GM19193 (cell line): Measurements from ENCODE around the gene CCDC38.

ENCODE experiments used
- POLR2A ChIP-seq: IDR thresholded peaks from 4 replicates; pipeline ENCODE4 v1.6.1; 2011; ENCODE audit not compliant: insufficient read depth, insufficient read length; ENCODE audit errors: extremely low read depth

The CCDC38 gene

DNA sequence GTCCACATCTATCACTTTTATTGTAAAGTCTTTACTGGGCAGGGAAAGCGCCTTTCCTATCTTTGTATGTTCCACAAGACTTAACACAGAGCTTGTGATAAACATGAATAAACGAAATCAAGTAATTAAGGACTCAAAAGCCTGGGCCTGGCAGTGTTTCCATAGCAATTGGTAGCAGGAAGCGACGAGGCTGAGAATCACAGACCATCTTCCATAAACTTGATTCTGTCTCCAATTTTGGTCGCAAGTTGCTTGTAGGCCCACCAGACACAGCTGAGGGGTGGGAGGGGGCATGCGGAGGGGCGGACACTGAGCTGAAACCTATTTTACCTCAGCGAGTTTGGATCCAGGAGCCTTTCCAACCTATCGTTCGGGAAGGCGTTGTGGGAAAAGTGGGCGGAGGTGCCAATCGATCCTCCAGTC, 302 bp downstream of the CCDC38 start:
- TF ChIP-seq POLR2A = no peak

DNA sequence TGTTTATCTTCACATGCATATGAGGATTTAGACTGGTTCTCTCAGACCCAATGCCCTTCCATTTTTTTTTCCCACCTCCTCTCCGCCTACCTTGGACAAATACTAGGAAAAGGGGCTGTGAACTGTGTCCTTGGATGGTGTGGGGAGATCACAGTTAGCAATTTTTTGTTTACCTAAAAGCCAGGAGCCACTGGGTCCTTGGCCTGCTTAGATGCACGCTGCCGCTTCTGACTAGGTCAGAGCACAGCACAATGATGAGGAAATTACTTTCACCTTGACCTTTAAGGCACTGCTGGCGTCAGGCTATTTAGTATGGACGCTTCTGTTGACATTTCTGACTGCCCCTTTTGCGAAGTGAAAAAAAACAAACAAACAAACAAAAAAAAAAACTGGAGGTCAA, 1.9 kb downstream of the CCDC38 start:
- TF ChIP-seq POLR2A = no peak

DNA sequence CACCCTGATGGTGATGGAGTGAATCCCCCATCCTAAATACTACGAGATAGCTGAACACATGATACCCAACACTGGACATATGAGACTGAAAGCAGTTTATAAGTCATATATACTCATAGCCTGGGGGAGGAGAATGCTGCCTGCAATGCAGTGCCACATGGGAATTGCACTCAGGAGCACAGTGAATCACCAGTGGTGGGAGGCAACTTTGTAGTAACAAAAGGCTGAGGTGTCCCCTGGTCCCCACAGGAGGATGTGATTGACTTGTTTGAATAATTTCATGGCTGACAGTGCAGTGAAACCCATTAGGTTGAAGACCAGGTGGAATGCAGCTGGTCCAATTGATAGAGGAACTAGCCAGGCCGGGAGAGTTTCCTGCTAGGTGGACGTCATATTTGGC, 20.2 kb downstream of the CCDC38 start:
- no peak for TF ChIP-seq POLR2A

DNA sequence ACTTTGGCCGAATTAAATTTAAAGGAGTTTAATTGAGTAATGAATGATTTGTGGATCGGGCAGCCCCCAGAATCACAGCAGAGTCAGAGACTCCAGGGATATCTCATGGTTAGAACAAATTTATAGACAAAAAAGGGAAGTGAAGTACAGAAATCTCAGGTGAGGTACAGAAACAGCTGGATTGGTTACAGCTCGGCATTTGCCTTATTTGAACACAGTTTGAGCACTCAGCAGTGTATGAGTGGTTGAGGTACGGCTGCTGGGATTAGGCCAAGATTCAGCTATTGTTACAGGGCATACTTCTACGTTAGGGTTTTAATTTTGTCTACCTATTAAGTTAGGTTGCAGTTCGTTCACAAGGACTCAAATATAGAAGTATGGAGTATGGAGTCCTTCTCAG, 23.3 kb downstream of the CCDC38 start:
- no peak for TF ChIP-seq POLR2A

DNA sequence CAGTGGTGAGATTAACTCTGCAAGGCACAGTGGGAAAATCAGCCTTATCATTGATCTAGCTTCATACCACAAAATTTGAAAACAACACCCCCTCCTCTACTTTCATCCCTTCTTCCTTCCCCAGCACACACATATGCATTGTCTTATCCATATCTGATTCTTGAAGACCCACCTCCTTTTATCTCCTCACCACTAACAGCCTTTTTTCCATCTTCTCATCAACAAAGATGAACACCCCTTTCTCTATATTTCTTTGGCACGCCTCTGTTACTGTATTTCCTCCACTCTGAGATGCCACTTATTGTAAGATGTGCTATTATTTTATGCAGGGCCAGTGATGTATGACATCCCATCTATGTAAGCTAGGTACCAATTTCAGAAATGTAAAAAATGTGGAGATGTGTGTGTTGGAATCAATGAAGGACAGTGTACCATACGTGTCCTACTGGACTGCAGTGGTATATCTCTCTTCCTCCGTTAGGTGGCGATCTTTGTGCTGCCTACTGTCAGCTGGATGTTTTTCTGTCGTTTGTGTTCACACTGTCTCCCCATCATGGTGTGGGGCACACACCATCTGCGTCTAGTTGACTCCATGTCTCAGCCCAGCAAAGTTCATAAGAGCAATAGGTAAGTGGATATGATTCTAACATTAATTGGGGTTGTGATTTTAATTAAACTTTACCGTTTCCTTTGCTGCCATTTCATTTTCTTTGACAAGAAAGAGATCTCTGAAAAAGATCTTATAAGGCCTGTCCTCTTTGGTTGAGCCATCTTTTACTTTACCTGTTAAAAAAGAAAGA, 24.0 kb downstream of the CCDC38 start:
- TF ChIP-seq POLR2A = no peak

DNA sequence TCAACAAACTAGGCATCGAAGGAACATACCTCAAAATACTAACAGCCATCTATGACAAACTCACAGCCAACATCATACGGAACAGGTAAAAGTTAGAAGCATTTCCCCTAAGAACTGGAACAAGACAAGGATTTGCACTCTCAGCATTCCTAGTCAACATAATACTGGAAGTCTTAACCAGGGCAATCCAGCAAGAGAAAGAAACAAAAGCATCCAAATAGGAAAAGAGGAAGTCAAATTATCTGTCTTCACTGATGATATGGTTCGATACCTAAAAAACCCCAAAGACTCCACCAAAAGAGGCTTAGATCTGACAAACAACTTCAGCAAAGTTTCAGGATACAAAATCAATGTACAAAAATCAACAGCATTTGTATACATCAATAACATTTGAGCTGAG, 32.5 kb downstream of the CCDC38 start:
- TF ChIP-seq POLR2A = no peak

DNA sequence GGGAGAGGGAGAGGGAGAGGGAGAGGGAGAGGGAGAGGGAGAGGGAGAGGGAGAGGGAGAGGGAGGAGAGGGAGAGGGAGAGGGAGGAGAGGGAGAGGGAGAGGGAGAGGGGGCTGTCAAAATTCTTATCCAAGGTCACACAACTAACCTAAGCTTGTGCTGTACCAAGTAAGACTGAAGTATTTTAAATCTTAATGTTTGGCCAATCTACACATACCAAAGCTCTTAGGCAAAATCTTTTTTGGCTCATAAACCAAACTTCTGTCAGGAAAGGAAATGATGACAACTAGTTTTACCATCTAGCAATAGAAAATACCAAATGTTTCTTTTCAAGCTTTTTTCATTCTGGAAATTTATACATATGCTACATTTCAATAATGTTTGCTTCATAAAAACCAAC, 33.8 kb downstream of the CCDC38 start:
- TF ChIP-seq POLR2A = no peak

DNA sequence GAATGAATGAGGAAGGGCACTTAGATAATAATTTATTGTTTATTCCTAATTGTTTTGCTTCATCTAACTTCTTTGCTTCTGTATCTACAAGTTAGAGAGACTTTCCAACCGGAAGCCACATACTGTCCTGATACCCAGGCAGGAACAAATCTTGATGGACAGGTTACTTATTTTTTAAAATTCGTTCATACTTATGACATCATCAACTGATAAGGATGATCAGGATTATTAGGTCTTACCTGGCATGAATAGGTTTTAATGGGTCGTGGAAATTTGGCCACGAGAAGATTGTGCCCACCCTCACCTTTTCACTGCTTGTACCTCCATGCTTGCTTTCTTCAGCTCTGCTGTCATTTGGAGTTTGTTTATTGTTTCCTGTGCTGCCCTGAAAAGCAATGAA, 44.3 kb downstream of the CCDC38 start:
- TF ChIP-seq POLR2A = no peak

DNA sequence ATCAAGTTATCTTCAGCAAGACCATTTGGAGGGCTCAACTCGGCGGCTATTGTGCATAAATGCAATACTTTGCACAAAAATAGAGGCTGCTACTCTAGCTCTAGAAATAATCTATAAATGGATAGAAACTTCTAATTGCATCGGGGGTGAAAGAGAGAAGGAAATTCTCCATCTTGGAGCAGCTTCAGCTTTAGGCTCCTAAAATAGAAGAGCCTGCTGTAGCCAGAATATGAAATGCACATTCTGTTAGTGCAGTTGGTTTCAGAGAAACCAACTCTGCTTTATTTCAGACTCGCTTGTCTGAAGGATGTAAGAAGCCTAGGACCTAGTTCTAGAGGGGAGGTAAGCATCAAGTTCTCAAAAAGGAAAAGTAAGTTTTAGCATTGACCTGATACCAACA, 45.6 kb downstream of the CCDC38 start:
- no peak for TF ChIP-seq POLR2A

DNA sequence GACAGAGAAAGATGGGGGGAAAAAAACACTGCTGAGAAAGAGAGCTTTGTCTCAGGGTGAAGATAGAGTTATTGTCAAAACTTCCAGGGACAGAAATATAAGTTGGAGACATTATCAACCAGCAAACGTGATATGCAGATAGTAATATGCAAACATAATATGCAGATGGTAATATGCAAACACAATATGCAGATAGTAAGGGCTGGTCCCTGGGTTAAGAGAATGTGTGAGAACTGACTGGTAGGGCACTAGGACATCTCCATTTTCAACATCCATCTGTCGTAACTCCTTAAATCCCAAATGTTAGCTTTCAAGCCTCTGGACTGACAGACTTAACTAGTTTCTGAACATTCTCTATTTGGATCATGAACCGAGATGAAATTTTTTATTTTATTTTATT, 51.5 kb downstream of the CCDC38 start:
- TF ChIP-seq POLR2A = no peak

DNA sequence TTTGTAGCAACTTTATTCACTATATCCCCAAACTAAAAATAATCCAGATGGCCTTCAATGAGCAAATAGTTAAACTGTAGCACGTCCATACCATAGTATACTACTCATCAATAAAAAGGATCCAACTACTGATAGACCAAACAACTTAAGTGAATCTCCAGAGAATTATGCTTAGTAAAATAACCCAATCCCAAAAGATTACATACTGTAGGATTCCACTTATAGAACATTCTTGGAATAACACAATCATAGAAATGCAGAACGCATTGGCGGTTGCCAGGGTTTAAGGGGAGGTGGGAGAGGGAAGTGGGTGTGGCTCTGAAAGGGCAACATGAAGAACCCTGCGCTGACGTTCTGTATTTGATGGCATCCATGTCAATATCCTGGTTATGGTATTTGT, 55.1 kb downstream of the CCDC38 start:
- no peak for TF ChIP-seq POLR2A

DNA sequence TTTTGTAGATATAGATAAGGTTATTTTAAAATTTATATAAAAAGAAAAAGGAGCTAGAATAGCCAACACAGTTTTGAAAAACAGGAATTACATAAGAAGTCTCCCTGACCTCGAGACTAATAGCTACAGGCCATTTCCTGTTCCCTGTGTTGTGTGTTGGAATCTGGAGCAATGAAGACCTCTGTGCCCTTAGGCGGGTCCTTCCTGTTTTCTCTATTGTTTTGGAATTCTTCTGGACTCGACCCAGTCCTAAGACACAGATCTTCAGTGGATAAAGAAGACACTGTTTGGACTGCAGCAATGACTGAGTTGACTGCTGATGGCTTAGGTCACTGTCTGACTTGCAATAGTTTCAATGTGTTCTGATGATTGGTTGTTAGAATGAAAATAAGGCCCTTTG, 57.4 kb downstream of the CCDC38 start:
- TF ChIP-seq POLR2A = no peak

DNA sequence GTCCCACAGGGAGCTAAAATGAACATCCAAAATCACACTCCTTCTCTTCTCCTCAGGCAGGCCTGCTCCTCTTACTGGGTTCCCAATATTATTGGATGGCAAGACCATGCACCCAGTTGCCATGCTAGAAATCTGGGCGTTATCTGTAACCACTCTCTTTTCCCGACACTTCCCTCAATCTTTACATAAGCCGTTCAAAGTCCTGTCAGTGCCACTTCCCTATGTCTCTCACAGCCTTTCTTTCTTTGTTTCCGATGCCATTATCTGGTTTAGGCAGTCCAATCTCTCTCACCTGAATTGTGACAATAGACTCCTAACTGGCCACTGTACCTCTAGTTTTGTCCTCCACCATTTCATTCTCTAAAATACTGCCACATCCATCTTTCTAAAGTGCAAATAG, 59.5 kb downstream of the CCDC38 start:
- no peak for TF ChIP-seq POLR2A

DNA sequence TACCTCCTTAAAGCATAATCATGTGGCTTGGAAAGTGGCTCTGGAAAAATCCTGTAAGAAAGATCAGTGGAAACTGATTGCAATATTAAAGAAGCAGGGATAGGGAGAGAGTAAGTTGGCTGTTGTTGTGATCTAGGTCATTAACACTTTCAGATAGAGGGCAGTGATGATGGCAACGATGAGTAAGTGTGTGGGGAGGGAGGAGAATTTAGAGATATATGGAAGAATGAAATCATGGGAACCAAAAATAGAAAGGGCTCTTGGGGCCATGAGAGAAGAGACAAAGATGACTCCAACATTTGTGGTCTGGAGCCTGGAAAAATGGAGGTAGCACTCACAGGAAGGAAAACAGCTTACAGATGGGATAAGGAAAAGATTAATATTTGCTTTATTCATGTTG, 60.3 kb downstream of the CCDC38 start:
- TF ChIP-seq POLR2A = no peak

DNA sequence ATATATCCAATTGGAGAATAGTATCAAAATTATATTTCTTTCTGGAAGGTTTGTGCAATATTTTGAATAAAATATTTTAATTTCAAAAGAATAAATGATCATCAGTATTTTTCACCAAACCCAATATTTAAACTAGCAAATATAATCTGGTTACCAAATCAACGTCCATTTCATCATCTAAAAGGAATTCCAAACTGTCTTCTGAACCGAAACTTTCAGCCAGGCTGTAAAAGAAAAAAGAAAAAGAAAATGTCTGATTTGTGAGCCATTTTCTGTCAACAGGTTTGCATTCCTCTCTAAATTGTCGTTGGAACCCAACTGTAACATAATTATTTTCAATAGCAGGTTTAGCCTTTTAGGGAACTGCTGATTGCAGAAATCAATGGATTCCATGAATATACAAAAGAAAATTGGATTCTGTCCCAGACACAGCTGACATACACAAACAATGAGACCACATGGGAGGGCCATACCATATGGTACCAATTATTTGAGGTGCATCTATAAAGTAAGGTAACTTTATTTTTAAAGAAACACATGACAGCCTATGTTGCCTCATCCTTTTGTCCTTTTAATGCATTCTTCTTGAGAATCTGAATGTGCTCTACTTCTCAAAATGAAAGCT, 61.0 kb downstream of the CCDC38 start:
- TF ChIP-seq POLR2A = no peak

DNA sequence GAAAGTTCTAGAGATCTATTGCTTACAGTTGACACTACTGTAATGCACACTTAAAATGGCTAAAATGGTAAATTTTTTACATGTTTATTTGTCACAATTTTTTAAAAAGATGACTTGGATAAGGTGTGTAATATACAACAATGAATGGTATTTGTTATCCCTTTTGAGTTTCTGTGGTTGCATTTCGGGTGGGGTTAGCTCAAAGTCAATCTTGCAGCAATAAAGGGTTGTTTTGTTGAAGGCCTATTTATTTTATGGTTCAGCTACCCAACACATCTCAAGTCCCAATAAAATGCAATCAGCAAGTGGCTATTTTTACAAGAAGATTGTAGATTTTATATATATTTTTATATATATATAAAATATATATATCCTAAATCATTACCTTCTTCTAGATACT, 61.5 kb downstream of the CCDC38 start:
- TF ChIP-seq POLR2A = no peak
